Stomach (tissue), 9 donors: ENCODE measurements around the gene EDEM3. TPM values are rescaled to one million over a fixed set of nuclear protein-coding genes. Genes with fewer than 3 reads are reported as not detected.

ENCODE experiments used
- DNase-seq, 2 donors: peaks; one replicate each; pipeline versions ENCODE4 v3.0.0 to v3.0.0-alpha.2; 2013 to 2019
- H3K27ac ChIP-seq, 5 donors: fragments of 200-600 bp in 4 of 5; sonication (generic) in 4 of 5; one replicate each; pipeline ENCODE4 v1.5.1; 2013 to 2019; ENCODE audit warnings: mild to moderate bottlenecking in 1 of 5, moderate library complexity in 1 of 5
- H3K27me3 ChIP-seq, 3 donors: fragments of 200-600 bp; sonication (generic); one replicate each; pipeline ENCODE4 v1.5.1; 2017 to 2019; ENCODE audit warnings: mixed run types in 1 of 3
- H3K36me3 ChIP-seq, 4 donors: fragments of 200-600 bp; sonication (generic); 1 replicate in 3 of 4; 2 replicates in 1 of 4; pipeline ENCODE4 v1.5.1; 2016 to 2019
- H3K4me1 ChIP-seq, 4 donors: fragments of 200-600 bp; sonication (generic); one replicate each; pipeline ENCODE4 v1.5.1; 2016 to 2019
- H3K4me3 ChIP-seq, 4 donors: fragments of 200-600 bp; sonication (generic) in 3 of 4; one replicate each; pipeline ENCODE4 v1.5.1; 2016 to 2019; ENCODE audit warnings: mild to moderate bottlenecking in 1 of 4
- H3K9me3 ChIP-seq, 4 donors: fragments of 200-600 bp; sonication (generic); one replicate each; pipeline ENCODE4 v1.5.1; 2016 to 2019
- EP300 ChIP-seq: sonication (generic); formaldehyde crosslinking; IDR thresholded peaks from one replicate; pipeline ENCODE4 v1.6.1; 2017; ENCODE audit warnings: antibody characterized with exemption
- POLR2A ChIP-seq, 4 donors: fragments of 450-650 bp; IDR thresholded peaks; one replicate each; pipeline ENCODE4 v1.6.1; 2016; ENCODE audit warnings: antibody characterized with exemption in 4 of 4, control low read depth in 2 of 4, mild to moderate bottlenecking in 1 of 4, moderate library complexity in 1 of 4
- POLR2AphosphoS5 ChIP-seq, 3 donors: sonication (generic); formaldehyde crosslinking; IDR thresholded peaks; one replicate each; pipeline ENCODE4 v1.6.1; 2016; ENCODE audit warnings: antibody characterized with exemption in 3 of 3
- WGBS, 5 donors: extraction: QIAGEN DNeasy Blood & Tissue Kit in 3 of 5; methylation state at CpG; one replicate each; pipeline versions ENCODE4 v1.1.5 to v1.1.7; 2013 to 2018; 5-methylcytosine and 5-hydroxymethylcytosine counted together
- intact Hi-C: fragments of 100-400 bp; cut with DNase I; formaldehyde crosslinking; loops from one replicate; pipeline ENCODE4 v1.15.1; 2023; ENCODE audit warnings: low total_unique reads
- polyA plus RNA-seq, 3 donors: library from polyadenylated mRNA; stranded (reverse); fragments of 200-250 nt; gene quantifications; one replicate each; pipeline ENCODE4 v1.2.3, GENCODE V29; 2013
- total RNA-seq, 5 donors: library from RNA; depleted of rRNA; stranded (reverse); fragments of >200 nt; gene quantifications; one replicate each; pipeline versions ENCODE4 v1.1.0 to v1.2.3, GENCODE V29; 2014 to 2016
- TF ChIP-seq, protein P1 (sequence below), 7 experiments: fragments of 450-650 bp in 4 of 7; fragments of 200-600 bp in 3 of 7; sonication (generic) in 3 of 7; IDR thresholded peaks; one replicate each; pipeline ENCODE4 v1.5.1; 2016 to 2019; ENCODE audit warnings: antibody characterized with exemption in 7 of 7, control low read depth in 2 of 7, mild to moderate bottlenecking in 1 of 7
- donor health status: healthy with polysubstance abuse.
- donor health status: Bipolar disorder and iron deficiency.
- donor health status: healthy.

EDEM3 gene
- total and polyA plus RNA-seq, 8 donors = 8.1 to 144 (median 24.9) TPM

DNA sequence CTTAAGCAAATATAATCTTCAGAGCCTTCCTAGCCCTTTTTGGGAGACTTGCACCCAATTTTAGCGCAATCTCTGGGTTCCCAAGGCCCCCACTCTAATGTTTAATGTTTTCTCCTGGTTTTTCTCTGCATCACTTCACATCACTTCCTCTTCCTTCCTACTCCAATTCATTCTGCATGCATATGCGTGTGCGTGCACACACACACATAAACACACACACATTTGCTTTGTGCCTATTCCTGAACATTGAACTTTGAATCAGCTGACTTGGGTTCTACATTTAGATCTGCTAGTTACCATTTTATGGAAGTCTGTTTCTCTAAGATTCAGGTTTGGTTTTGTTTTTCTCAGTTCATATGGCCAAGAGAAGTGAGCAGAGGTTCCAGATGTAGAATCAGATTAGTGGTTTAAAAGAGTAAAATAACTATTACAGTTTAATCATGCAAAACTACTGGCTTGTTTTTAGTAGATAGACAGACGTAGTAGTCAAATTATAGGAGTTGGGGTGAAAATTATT is 7.4 kb upstream of the EDEM3 start:
- no peak for DNase-seq
- Histone ChIP-seq H3K27me3 (no peaks in the 10 kb centered on the region), H3K4me1 (peaks cover 0 to 25% (median 7%) of the 10 kb centered on the region in 4 donors), H3K36me3 (no peaks in the 10 kb centered on the region), H3K27ac (no peak overlapping the region), H3K4me3 (no peak overlapping the region), H3K9me3 (no peaks in the 10 kb centered on the region)
- TF ChIP-seq, protein P1, sequence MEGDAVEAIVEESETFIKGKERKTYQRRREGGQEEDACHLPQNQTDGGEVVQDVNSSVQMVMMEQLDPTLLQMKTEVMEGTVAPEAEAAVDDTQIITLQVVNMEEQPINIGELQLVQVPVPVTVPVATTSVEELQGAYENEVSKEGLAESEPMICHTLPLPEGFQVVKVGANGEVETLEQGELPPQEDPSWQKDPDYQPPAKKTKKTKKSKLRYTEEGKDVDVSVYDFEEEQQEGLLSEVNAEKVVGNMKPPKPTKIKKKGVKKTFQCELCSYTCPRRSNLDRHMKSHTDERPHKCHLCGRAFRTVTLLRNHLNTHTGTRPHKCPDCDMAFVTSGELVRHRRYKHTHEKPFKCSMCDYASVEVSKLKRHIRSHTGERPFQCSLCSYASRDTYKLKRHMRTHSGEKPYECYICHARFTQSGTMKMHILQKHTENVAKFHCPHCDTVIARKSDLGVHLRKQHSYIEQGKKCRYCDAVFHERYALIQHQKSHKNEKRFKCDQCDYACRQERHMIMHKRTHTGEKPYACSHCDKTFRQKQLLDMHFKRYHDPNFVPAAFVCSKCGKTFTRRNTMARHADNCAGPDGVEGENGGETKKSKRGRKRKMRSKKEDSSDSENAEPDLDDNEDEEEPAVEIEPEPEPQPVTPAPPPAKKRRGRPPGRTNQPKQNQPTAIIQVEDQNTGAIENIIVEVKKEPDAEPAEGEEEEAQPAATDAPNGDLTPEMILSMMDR (IDR thresholded peaks at IDR 0.05) = no peak
- TF ChIP-seq POLR2A (IDR thresholded peaks at IDR 0.05) = no peak
- TF ChIP-seq EP300 = no peak
- no peak for TF ChIP-seq POLR2AphosphoS5 (IDR thresholded peaks at IDR 0.05)
- intact Hi-C loops = no loop called here
- WGBS, 5 donors = 60 to 70% (median 67%) methylated on average over 4 of the region's 4 CpGs

DNA sequence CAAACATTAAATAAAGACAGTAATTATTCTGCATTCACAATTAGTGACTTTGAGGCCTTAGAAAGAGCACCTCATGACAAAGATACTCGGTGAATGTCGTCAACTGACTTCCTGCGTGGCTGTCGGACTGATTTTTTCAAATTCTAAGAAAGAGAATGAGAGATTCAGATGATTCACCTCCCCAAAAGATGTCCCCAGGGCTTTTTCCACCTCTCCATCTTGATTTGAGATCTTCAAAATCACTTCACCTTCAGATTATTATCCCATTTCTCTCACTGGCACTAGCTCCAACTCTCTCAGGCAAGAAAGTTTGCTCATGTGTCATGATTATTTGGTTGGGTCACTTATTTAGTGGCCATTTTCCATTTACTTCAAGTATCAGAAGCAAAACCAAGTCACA is 5.0 kb upstream of the EDEM3 start:
- no peak for DNase-seq
- Histone ChIP-seq H3K4me1 (peaks cover 0 to 39% (median 12%) of the 10 kb centered on the region in 4 donors), H3K36me3 (no peaks in the 10 kb centered on the region), H3K4me3 (no peak overlapping the region), H3K9me3 (no peaks in the 10 kb centered on the region), H3K27ac (peak overlapping the region in 3 of 5 donors; percentile 12 to 41 (median 37)), H3K27me3 (no peaks in the 10 kb centered on the region)
- intact Hi-C loops = no loop called here
- TF ChIP-seq POLR2AphosphoS5 (IDR thresholded peaks at IDR 0.05) (no peak), POLR2A (IDR thresholded peaks at IDR 0.05) (no peak), EP300 (no peak)
- TF ChIP-seq, protein P1 (IDR thresholded peaks at IDR 0.05) = no peak
- WGBS, 5 donors = 90 to 95% (median 93%) methylated on average over 4 of the region's 4 CpGs

GRCh38 chr1:184759112-184759511 is 4.5 kb upstream of the EDEM3 start:
- H3K27ac ChIP-seq = peak overlapping the region in 4 of 5 donors; percentile 12 to 41 (median 30)
- H3K9me3 ChIP-seq = no peaks in the 10 kb centered on the region
- peak in 1 of 2 donors; percentile 52 for DNase-seq
- intact Hi-C loops = no loop called here
- H3K4me1 ChIP-seq = peaks cover 0 to 39% (median 10%) of the 10 kb centered on the region in 4 donors
- 33 to 77% (median 56%) methylated on average over 1 of the region's 1 CpG for WGBS, 5 donors
- no peaks in the 10 kb centered on the region for H3K36me3 ChIP-seq
- H3K27me3 ChIP-seq = no peaks in the 10 kb centered on the region
- TF ChIP-seq POLR2AphosphoS5 (IDR thresholded peaks at IDR 0.05) (no peak), POLR2A (IDR thresholded peaks at IDR 0.05) (no peak), EP300 (no peak)
- TF ChIP-seq, protein P1 (IDR thresholded peaks at IDR 0.05) = no peak
- H3K4me3 ChIP-seq = no peak overlapping the region

- H3K27ac ChIP-seq = no peak overlapping the region
These were observed 3.2 kb upstream of the EDEM3 start for GRCh38 chr1:184757891-184758290.

More at GRCh38 chr1:184757891-184758290, 3.2 kb upstream of the EDEM3 start:
- H3K36me3 ChIP-seq = no peaks in the 10 kb centered on the region
- H3K4me1 ChIP-seq = peaks cover 0 to 49% (median 16%) of the 10 kb centered on the region in 4 donors
- no peak overlapping the region for H3K4me3 ChIP-seq
- no peak for DNase-seq
- no peaks in the 10 kb centered on the region for H3K9me3 ChIP-seq
- no peaks in the 10 kb centered on the region for H3K27me3 ChIP-seq
- intact Hi-C loops = no loop called here
- TF ChIP-seq, protein P1 (IDR thresholded peaks at IDR 0.05) = no peak
- TF ChIP-seq POLR2AphosphoS5 (IDR thresholded peaks at IDR 0.05) = no peak
- TF ChIP-seq EP300 = no peak
- TF ChIP-seq POLR2A (IDR thresholded peaks at IDR 0.05) = no peak
